SIG-M5 (cell line): ENCODE data around the gene SRP19.
"Not testable (repeated sequence)": the region's sequence is repeated elsewhere in the genome, so short reads cannot be mapped to it uniquely, and the experiment has no call there.

ENCODE experiments used
- DNase-seq: peaks from one replicate; lab custom pipeline; 2025; lab: John Stamatoyannopoulos, UW

The SRP19 gene

GRCh38 chr5:112870966-112871365 lies 9.9 kb downstream of the SRP19 start:
- no peak for DNase-seq

DNA sequence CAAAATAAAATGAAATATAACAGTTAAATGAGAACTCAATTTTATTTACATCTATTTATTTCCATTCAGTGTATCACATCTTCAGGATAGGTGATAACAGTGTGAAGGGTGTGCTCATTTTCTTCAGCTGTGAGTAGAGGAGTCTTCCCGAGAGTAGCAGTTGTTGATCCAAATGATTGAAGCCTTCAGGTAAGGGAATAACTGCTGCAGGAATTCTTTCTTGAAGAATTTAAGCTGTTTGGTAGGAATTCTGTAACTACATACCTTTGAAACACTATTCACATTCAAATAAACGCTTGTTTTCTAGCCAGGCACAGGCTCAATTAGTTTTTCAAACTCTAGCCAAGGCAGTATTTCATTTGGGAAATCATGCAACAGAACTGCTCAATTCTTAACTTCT lies 15.3 kb downstream of the SRP19 start:
- no peak for DNase-seq

DNA sequence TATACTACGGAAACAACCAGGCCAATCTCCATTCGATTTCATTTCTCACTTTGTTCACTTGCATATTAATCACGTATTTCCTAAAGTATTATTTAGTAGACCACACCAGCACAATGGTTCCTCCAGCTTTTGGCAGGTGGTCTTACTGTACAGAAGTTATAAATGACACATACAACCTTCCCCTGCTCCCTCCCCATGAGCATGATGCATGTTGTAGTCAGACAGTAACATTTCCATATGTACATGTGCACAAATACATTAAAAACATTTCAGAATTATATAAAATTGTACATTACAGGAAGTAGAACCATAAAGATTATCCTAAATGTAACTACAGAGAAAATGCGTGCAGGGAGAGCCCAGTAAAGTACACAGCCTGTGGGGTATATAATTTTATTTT lies 17.0 kb downstream of the SRP19 start:
- no peak for DNase-seq

DNA sequence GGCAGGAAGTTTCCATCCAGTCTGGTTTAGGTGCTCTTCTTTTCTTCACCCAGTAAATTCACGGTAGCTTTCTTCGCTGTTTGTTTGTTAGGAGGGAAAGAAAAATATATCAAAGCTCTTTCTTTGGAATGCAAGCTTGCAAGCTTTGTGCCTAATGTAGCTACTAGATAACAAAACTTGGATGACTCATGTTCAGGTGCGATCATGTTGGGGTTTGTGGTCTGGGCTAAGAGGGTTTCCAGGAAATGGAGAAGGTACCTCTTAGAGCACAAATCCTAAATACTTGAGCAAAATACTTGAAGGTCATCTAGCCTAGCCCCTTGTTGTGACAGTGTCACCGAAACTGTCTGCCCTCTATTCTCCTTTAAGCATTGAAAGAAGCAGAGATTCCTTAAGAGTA lies 17.7 kb downstream of the SRP19 start:
- no peak for DNase-seq

- DNase-seq: no peak
Measured at GRCh38 chr5:112880219-112880964, 19.3 kb downstream of the SRP19 start.

GRCh38 chr5:112883192-112883591 lies 22.1 kb downstream of the SRP19 start:
- DNase-seq: no peak

DNA sequence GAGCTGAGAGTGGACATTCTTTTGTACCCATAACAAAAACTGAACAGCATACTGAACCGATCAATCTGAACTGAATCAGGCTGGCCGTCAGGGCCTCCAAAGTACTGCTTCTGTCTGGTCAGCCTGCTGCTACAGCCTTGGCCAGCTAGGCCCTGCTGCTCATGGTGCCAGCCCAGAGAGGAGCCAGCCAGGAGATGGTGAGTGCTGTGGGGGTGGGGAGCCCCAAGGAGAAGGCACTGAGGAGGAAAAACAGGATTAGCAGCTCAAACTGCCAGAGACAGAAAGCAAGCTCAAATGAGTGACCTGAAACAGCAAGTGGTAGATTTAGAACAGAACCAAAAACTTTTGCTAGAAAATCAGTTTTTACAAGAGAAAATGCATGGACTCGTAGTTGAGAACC lies 23.9 kb downstream of the SRP19 start:
- no peak for DNase-seq

GRCh38 chr5:112886975-112887374 lies 25.9 kb downstream of the SRP19 start:
- DNase-seq: no peak

GRCh38 chr5:112892066-112892465 lies 31.0 kb downstream of the SRP19 start:
- DNase-seq: not testable (repeated sequence)

DNA sequence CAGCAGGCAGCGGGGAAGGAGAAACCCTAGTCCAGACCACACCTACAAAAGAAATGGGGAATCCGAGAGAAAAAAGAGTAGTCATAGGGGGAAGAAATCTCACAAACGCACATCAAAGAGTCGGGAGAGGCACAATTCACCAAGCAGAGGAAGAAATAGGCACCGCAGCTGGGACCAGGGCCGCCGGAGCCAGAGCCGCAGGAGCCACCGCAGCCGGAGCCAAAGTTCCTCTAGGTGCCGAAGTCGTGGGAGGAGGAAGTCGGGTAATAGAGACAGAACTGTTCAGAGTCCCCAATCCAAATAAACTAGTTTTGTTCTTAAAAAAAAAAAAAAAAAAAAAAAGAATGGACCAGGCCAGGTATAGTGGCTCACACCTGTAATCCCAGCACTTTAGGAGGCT lies 31.7 kb downstream of the SRP19 start:
- no peak for DNase-seq

GRCh38 chr5:112895682-112896081 lies 34.6 kb downstream of the SRP19 start:
- no peak for DNase-seq

DNA sequence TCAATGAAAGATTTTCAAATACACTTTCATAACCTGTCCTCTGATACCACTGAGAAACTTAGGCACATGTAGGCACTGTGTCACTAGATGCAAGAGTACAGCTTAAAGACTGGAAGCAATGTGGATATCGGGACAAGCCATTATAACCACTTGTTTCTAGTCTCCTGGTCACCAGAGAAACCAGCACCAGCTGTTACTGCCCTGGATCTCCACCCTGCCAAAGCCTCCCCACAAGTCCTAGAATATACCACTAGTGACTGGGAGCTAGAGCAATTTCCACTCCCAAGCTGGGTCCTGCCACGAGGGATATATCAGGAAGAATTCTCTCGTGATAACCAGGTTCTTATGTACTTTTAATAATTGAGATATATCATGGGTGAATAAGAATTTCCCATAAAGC lies 41.5 kb downstream of the SRP19 start:
- DNase-seq: no peak

DNA sequence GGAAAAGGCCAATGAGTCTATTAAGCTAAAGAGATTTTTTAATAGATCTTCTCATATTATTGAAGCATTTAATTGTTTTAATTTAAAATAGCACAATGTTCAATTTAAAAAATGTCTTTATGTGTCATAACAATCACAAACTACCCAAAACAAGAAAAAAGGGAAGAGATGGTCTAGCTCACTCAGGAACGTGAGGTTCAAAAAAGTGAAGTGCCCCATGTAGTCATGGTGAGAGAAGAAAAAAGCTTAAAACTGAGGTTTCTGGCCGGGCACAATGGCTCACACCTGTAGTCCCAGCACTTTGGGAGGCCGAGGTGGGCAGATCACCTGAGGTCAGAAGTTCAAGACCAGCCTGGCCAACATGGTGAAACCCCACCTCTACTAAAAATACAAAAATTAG lies 43.9 kb downstream of the SRP19 start:
- DNase-seq: not testable (repeated sequence)

DNA sequence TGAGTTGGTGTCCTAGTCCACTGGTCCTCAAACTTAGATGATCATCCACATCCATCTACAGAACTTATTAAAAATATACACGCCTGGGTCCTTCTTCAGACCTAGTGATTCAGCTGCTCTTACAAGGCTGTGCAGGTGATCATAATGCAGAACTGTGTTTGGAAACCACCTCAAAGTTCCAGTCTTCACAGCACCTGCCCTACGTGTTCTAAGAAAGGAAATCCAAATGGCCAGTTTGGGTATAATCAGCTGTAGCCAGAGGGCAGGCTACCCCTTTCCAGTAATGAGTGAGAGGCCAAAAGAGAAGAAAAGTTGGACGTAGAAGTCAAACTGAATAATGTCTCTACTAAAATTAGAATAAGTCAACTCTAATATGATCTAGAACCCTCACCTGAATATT lies 45.5 kb downstream of the SRP19 start:
- no peak for DNase-seq

- no peak for DNase-seq
Measured at GRCh38 chr5:112907166-112907631, 46.1 kb downstream of the SRP19 start.

DNA sequence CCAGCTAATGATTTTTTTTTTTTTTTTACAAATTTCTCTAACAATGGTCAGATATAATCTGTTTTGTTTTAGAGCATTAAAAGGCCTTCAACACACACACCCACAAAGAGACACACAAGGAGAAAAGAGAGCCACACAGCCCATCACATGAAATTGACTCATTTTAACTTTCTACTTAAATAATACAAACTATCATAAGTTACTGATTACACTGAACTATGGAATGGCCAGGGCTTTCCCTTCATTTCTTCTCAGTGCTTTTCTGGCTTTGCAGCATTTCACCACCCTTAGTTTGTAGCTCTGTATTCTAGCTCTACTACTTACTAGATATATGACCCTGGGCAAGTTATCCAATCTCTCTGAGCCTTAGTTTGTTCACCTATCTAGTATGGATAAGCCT lies 47.8 kb downstream of the SRP19 start:
- DNase-seq: no peak

- no peak for DNase-seq
Measured at GRCh38 chr5:112910529-112910928, 49.4 kb downstream of the SRP19 start.

DNA sequence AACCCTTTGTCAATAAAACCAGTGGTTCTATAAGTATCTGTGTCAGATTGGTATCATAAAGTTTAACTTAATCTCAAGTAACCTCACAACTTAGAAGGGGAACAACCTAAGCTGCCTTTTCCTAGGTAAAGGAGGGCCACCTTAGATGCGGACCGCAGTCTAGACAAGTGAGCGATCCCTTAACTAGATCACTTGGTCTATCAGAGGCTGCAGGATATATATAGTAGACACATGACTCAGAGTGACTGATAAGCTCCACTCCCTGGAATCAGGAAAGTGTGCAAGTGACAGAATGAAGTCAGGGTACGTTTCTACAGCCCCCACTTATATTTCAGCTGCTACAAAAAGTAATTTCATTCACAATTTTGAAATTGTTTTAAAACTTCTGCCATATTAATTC lies 53.5 kb downstream of the SRP19 start:
- DNase-seq: no peak

GRCh38 chr5:112915831-112916230 lies 54.7 kb downstream of the SRP19 start:
- DNase-seq: no peak

- no peak for DNase-seq
Measured at GRCh38 chr5:112917453-112917995, 56.4 kb downstream of the SRP19 start.

- no peak for DNase-seq
Measured at GRCh38 chr5:112918136-112918535, 57.0 kb downstream of the SRP19 start.

DNA sequence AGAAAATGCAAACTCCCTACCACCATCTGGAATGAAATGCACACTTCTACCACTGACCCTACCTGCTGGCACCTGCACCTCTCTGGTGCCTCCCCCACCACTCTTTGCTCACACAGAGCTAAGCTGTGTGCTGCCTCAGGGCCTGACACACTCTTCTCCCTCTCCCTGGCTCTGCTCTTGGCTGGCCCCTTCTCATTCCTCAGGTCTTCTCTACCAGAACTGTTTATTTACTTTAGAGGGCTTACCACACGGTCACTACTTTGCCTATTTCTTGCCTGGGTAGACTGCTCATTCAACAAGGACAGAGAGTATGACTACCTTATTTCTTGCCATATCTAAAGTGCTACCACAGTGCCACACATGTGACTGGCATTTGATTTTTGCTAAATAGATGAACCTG lies 57.6 kb downstream of the SRP19 start:
- DNase-seq: no peak
